GM12891 (cell line): ENCODE results near the gene PTGIS.

Experiments used
- PAX5 ChIP-seq: IDR thresholded peaks from 2 replicates; pipeline ENCODE4 v1.6.1; 2011; ENCODE audit warnings: low read length, moderate library complexity, mild to moderate bottlenecking; ENCODE audit not compliant: insufficient read depth, severe bottlenecking
- POLR2A ChIP-seq: IDR thresholded peaks from 2 replicates; pipeline ENCODE4 v1.6.1; 2011; ENCODE audit warnings: low read depth, low read length, control low read depth
- POLR2AphosphoS5 ChIP-seq: IDR thresholded peaks from 2 replicates; pipeline ENCODE4 v1.6.1; 2011; ENCODE audit warnings: low read depth, low read length, control low read depth
- SPI1 ChIP-seq: IDR thresholded peaks from 2 replicates; pipeline ENCODE4 v1.6.1; 2011; ENCODE audit warnings: low read depth, low read length, control low read depth
- TAF1 ChIP-seq: IDR thresholded peaks from 2 replicates; pipeline ENCODE4 v1.6.1; 2011; ENCODE audit warnings: low read depth, low read length, control low read depth

- TF ChIP-seq TAF1, result no peak
- no peak for TF ChIP-seq POLR2A
- no peak for TF ChIP-seq POLR2AphosphoS5
- TF ChIP-seq SPI1, result no peak
- TF ChIP-seq PAX5, result no peak
Measured at GRCh38 chr20:49464556-49464955, 103.4 kb downstream of the PTGIS start.
